ENCODE data around the gene TMEM72.

The TMEM72 gene

GRCh38 chr10:44934416-44935200, 23.5 kb downstream of the TMEM72 start:
- DNase-seq (ENCODE audit: low read depth): no peak

- DNase-seq (ENCODE audit: low read depth): peak; percentile 71
Observed at GRCh38 chr10:44935201-44935965, 24.2 kb downstream of the TMEM72 start.

GRCh38 chr10:44935966-44936295, 24.8 kb downstream of the TMEM72 start:
- DNase-seq (ENCODE audit: low read depth): no peak

- no peak for DNase-seq (ENCODE audit: low read depth)
Observed at GRCh38 chr10:44936314-44936975, 25.3 kb downstream of the TMEM72 start.

- DNase-seq (ENCODE audit: low read depth): no peak
Observed at GRCh38 chr10:44937196-44938005, 26.3 kb downstream of the TMEM72 start.

- DNase-seq (ENCODE audit: low read depth): no peak
Observed at GRCh38 chr10:44938956-44939355, 27.8 kb downstream of the TMEM72 start.

GRCh38 chr10:44939691-44940401, 28.7 kb downstream of the TMEM72 start:
- DNase-seq (ENCODE audit: low read depth): no peak

GRCh38 chr10:44944354-44944753, 33.2 kb downstream of the TMEM72 start:
- no peak for DNase-seq (ENCODE audit: low read depth)

GRCh38 chr10:44946205-44946604, 35.1 kb downstream of the TMEM72 start:
- DNase-seq (ENCODE audit: low read depth): no peak

- no peak for DNase-seq (ENCODE audit: low read depth)
Observed at GRCh38 chr10:44947371-44948152, 36.4 kb downstream of the TMEM72 start.

- DNase-seq (ENCODE audit: low read depth): no peak
Observed at GRCh38 chr10:44948642-44949041, 37.5 kb downstream of the TMEM72 start.

- DNase-seq (ENCODE audit: low read depth): no peak
Observed at GRCh38 chr10:44949127-44949802, 38.1 kb downstream of the TMEM72 start.

GRCh38 chr10:44949915-44950314, 38.8 kb downstream of the TMEM72 start:
- DNase-seq (ENCODE audit: low read depth): no peak

GRCh38 chr10:44950326-44951225, 39.4 kb downstream of the TMEM72 start:
- no peak for DNase-seq (ENCODE audit: low read depth)

GRCh38 chr10:44951576-44952226, 40.6 kb downstream of the TMEM72 start:
- no peak for DNase-seq (ENCODE audit: low read depth)

GRCh38 chr10:44952779-44953231, 41.7 kb downstream of the TMEM72 start:
- DNase-seq (ENCODE audit: low read depth): no peak

- DNase-seq (ENCODE audit: low read depth): no peak
Observed at GRCh38 chr10:44954042-44954441, 42.9 kb downstream of the TMEM72 start.

- no peak for DNase-seq (ENCODE audit: low read depth)
Observed at GRCh38 chr10:44954962-44955361, 43.8 kb downstream of the TMEM72 start.
